Esophagus squamous epithelium (tissue), 5 donors: Measurements from ENCODE around the gene SYT8. TPM values are rescaled to one million over a fixed set of nuclear protein-coding genes. Genes with fewer than 3 reads are reported as not detected.

Experiments
- DNase-seq: peaks from one replicate; lab custom pipeline; 2025; lab: John Stamatoyannopoulos, UW
- H3K27ac ChIP-seq, 4 donors: fragments of 200-600 bp; sonication (generic); one replicate each; pipeline ENCODE4 v1.5.1; 2016 to 2019; ENCODE audit warnings: mild to moderate bottlenecking in 1 of 4
- H3K27me3 ChIP-seq, 4 donors: fragments of 200-600 bp; sonication (generic); 1 replicate in 3 of 4; 2 replicates in 1 of 4; pipeline versions ENCODE4 v1.5.1 to v1.6.0; 2017 to 2021; ENCODE audit warnings: antibody characterized with exemption in 1 of 4
- H3K36me3 ChIP-seq, 3 donors: fragments of 200-600 bp; sonication (generic); one replicate each; pipeline ENCODE4 v1.5.1; 2016 to 2019
- H3K4me1 ChIP-seq, 3 donors: fragments of 200-600 bp; sonication (generic); one replicate each; pipeline ENCODE4 v1.5.1; 2017 to 2019
- H3K4me3 ChIP-seq, 4 donors: fragments of 200-600 bp; sonication (generic); 1 replicate in 3 of 4; 2 replicates in 1 of 4; pipeline ENCODE4 v1.5.1; 2016 to 2019; ENCODE audit warnings: mild to moderate bottlenecking in 2 of 4, moderate library complexity in 1 of 4
- H3K9me3 ChIP-seq, 3 donors: fragments of 200-600 bp; sonication (generic); one replicate each; pipeline ENCODE4 v1.5.1; 2016 to 2019
- POLR2A ChIP-seq, 4 donors: fragments of 450-650 bp; IDR thresholded peaks; one replicate each; pipeline ENCODE4 v1.6.1; 2017; ENCODE audit warnings: antibody characterized with exemption in 4 of 4, mild to moderate bottlenecking in 4 of 4, moderate library complexity in 3 of 4
- WGBS, 2 donors: methylation state at CpG; one replicate each; pipeline ENCODE4 v1.1.5; 2018; 5-methylcytosine and 5-hydroxymethylcytosine counted together
- intact Hi-C: fragments of 100-400 bp; cut with DNase I; formaldehyde crosslinking; loops from one replicate; pipeline ENCODE4 v1.15.0; 2022
- total RNA-seq, 4 donors: library from RNA; depleted of rRNA; stranded (reverse); fragments of >200 nt; gene quantifications; one replicate each; pipeline ENCODE4 v1.1.0, GENCODE V29; 2016
- TF ChIP-seq, protein P1 (sequence below), 6 experiments: fragments of 450-650 bp in 4 of 6; fragments of 200-600 bp in 2 of 6; sonication (generic) in 2 of 6; IDR thresholded peaks; one replicate each; pipeline ENCODE4 v1.5.1; 2016 to 2019; ENCODE audit warnings: antibody characterized with exemption in 6 of 6, mild to moderate bottlenecking in 4 of 6, moderate library complexity in 4 of 6
- donor health status: DM: yes; HTN: yes; CAD: no.

SYT8 gene
- total RNA-seq, 4 donors from 2014 or later, result 28.7 to 110 (median 69.3) TPM

- Histone ChIP-seq H3K27ac (peak overlapping the region in 1 of 4 donors; percentile 49), H3K27me3 (no peaks in the 10 kb centered on the region), H3K4me1 (peaks cover 13 to 99% (median 26%) of the 10 kb centered on the region in 3 donors), H3K4me3 (no peak overlapping the region), H3K36me3 (no peaks in the 10 kb centered on the region), H3K9me3 (no peaks in the 10 kb centered on the region)
- TF ChIP-seq, protein P1, sequence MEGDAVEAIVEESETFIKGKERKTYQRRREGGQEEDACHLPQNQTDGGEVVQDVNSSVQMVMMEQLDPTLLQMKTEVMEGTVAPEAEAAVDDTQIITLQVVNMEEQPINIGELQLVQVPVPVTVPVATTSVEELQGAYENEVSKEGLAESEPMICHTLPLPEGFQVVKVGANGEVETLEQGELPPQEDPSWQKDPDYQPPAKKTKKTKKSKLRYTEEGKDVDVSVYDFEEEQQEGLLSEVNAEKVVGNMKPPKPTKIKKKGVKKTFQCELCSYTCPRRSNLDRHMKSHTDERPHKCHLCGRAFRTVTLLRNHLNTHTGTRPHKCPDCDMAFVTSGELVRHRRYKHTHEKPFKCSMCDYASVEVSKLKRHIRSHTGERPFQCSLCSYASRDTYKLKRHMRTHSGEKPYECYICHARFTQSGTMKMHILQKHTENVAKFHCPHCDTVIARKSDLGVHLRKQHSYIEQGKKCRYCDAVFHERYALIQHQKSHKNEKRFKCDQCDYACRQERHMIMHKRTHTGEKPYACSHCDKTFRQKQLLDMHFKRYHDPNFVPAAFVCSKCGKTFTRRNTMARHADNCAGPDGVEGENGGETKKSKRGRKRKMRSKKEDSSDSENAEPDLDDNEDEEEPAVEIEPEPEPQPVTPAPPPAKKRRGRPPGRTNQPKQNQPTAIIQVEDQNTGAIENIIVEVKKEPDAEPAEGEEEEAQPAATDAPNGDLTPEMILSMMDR (IDR thresholded peaks at IDR 0.05), result no peak
- TF ChIP-seq POLR2A (IDR thresholded peaks at IDR 0.05), result no peak
- no peak for DNase-seq
- intact Hi-C loops, result loop anchor here (10.0 kb wide), 1 partner anchor 84 kb away; no protein-coding TSS in a partner anchor
- 81 to 84% methylated on average over 11 to 15 of the region's 37 CpGs for WGBS, 2 donors
Measured at GRCh38 chr11:1840780-1841480, 6.1 kb downstream of the SYT8 start.

- no peaks in the 10 kb centered on the region for H3K9me3 ChIP-seq
- no peak overlapping the region for H3K27ac ChIP-seq
- intact Hi-C loops, result loop anchor here (10.0 kb wide), 1 partner anchor 83 kb away; no protein-coding TSS in a partner anchor
- peaks cover 13 to 92% (median 26%) of the 10 kb centered on the region in 3 donors for H3K4me1 ChIP-seq
- H3K36me3 ChIP-seq, result no peaks in the 10 kb centered on the region
- H3K27me3 ChIP-seq, result no peaks in the 10 kb centered on the region
- no peak for DNase-seq
- 94 to 95% methylated on average over 6 to 7 of the region's 19 CpGs for WGBS, 2 donors
- TF ChIP-seq, protein P1 (IDR thresholded peaks at IDR 0.05), result no peak
- no peak for TF ChIP-seq POLR2A (IDR thresholded peaks at IDR 0.05)
- H3K4me3 ChIP-seq, result no peak overlapping the region
Measured at GRCh38 chr11:1841511-1842148, 6.8 kb downstream of the SYT8 start.

- DNase-seq, result no peak
- Histone ChIP-seq H3K27me3 (no peaks in the 10 kb centered on the region), H3K4me1 (peaks cover 8 to 84% (median 21%) of the 10 kb centered on the region in 3 donors), H3K36me3 (no peaks in the 10 kb centered on the region), H3K9me3 (no peaks in the 10 kb centered on the region), H3K27ac (peak overlapping the region in 2 of 4 donors; percentile 29 to 78), H3K4me3 (no peak overlapping the region)
- intact Hi-C loops, result loop anchor here (10.0 kb wide), 1 partner anchor 82 kb away; no protein-coding TSS in a partner anchor
- no peak for TF ChIP-seq POLR2A (IDR thresholded peaks at IDR 0.05)
- TF ChIP-seq, protein P1 (IDR thresholded peaks at IDR 0.05), result no peak
- WGBS, 2 donors, result 49 to 80% methylated on average over 2 to 3 of the region's 29 CpGs
Measured at GRCh38 chr11:1842149-1843097, 7.6 kb downstream of the SYT8 start.

DNA sequence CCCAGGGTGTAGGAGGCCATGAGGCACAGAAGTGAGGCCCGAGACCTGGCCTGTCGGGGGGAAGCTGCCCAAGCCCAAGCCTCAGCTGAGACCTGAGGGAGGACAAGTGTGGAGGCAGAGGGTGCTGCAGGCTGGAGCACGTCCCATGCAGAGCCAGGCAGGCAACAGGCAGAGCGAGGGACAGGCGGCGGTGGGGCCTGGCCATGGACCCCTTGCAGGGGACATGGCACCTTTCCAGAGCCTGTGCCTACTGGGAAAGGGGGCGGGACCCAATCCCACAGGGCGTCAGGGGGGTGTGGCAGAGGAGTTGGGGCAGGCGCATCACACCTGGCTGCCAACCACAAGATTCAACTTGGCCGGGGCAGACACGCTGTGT is 8.3 kb downstream of the SYT8 start:
- no peak for TF ChIP-seq POLR2A (IDR thresholded peaks at IDR 0.05)
- TF ChIP-seq, protein P1 (IDR thresholded peaks at IDR 0.05), result no peak
- Histone ChIP-seq H3K36me3 (no peaks in the 10 kb centered on the region), H3K27me3 (no peaks in the 10 kb centered on the region), H3K9me3 (no peaks in the 10 kb centered on the region), H3K4me3 (no peak overlapping the region), H3K27ac (peak overlapping the region in 2 of 4 donors; percentile 29 to 78), H3K4me1 (peaks cover 2 to 78% (median 15%) of the 10 kb centered on the region in 3 donors)
- DNase-seq, result no peak
- intact Hi-C loops, result loop anchor here (10.0 kb wide), 1 partner anchor 82 kb away; no protein-coding TSS in a partner anchor
- 42 to 43% methylated on average over 3 to 7 of the region's 11 CpGs for WGBS, 2 donors
